HepG2 (cell line): ENCODE data around the gene PFKFB4. TPM values are rescaled to one million over a fixed set of nuclear protein-coding genes. Genes with fewer than 3 reads are reported as not detected.

Source experiments
- CSRNP1 ChIP-seq: sonication (generic); formaldehyde crosslinking; IDR thresholded peaks from 2 replicates; pipeline ENCODE4 v1.8.1; 2023; ENCODE audit warnings: mild to moderate bottlenecking, missing genetic modification reagents
- DMAP1 ChIP-seq: IDR thresholded peaks from 2 replicates; pipeline ENCODE4 v1.6.1; 2016
- DNMT1 ChIP-seq: sonication (generic); formaldehyde crosslinking; IDR thresholded peaks from 2 replicates; pipeline ENCODE4 v1.5.1; 2020; ENCODE audit warnings: mild to moderate bottlenecking, missing genetic modification reagents
- FOXM1 ChIP-seq: sonication (generic); formaldehyde crosslinking; IDR thresholded peaks from 2 replicates; pipeline ENCODE4 v1.5.0; 2020; ENCODE audit warnings: missing genetic modification reagents
- MLXIP ChIP-seq: sonication (generic); formaldehyde crosslinking; IDR thresholded peaks from 2 replicates; pipeline ENCODE4 v1.9.0; 2021; ENCODE audit warnings: missing genetic modification reagents, borderline replicate concordance
- MXI1 ChIP-seq: IDR thresholded peaks from 3 replicates; pipeline ENCODE4 v1.6.1; 2012; ENCODE audit warnings: low read depth, low read length, inconsistent platforms, borderline replicate concordance
- SP140L ChIP-seq: sonication (generic); formaldehyde crosslinking; IDR thresholded peaks from 2 replicates; pipeline ENCODE4 v1.4.0; 2020; ENCODE audit warnings: missing genetic modification reagents, borderline replicate concordance
- SPEN ChIP-seq: sonication (generic); formaldehyde crosslinking; IDR thresholded peaks from 2 replicates; pipeline ENCODE4 v1.5.1; 2020; ENCODE audit warnings: low read depth, mild to moderate bottlenecking, missing genetic modification reagents
- ZBTB34 ChIP-seq: sonication (generic); formaldehyde crosslinking; IDR thresholded peaks from 2 replicates; pipeline ENCODE4 v1.8.0; 2022; ENCODE audit warnings: mild to moderate bottlenecking, missing genetic modification reagents
- ZBTB44 ChIP-seq: sonication (generic); formaldehyde crosslinking; IDR thresholded peaks from 2 replicates; pipeline ENCODE4 v1.4.0; 2020; ENCODE audit warnings: missing genetic modification reagents
- ZNF124 ChIP-seq: sonication (generic); formaldehyde crosslinking; IDR thresholded peaks from 2 replicates; pipeline ENCODE4 v1.4.0; 2020; ENCODE audit warnings: missing genetic modification reagents
- ZNF354B ChIP-seq: sonication (generic); formaldehyde crosslinking; IDR thresholded peaks from 2 replicates; pipeline ENCODE4 v1.8.0; 2022; ENCODE audit warnings: mild to moderate bottlenecking, missing genetic modification reagents
- ZNF362 ChIP-seq: sonication (generic); formaldehyde crosslinking; IDR thresholded peaks from 2 replicates; pipeline ENCODE4 v1.4.0; 2020; ENCODE audit warnings: missing genetic modification reagents, mild to moderate bottlenecking, borderline replicate concordance
- ZNF503 ChIP-seq: sonication (generic); formaldehyde crosslinking; IDR thresholded peaks from 2 replicates; pipeline ENCODE4 v1.4.0; 2020; ENCODE audit warnings: missing genetic modification reagents
- ZNF644 ChIP-seq: IDR thresholded peaks from 2 replicates; pipeline ENCODE4 v1.6.1; 2016; ENCODE audit warnings: low read depth
- ZNF691 ChIP-seq: sonication (generic); formaldehyde crosslinking; IDR thresholded peaks from 2 replicates; pipeline ENCODE4 v1.4.0; 2020; ENCODE audit warnings: missing genetic modification reagents, low read depth, mild to moderate bottlenecking, borderline replicate concordance
- ZNF792 ChIP-seq: IDR thresholded peaks from 2 replicates; pipeline ENCODE4 v1.6.1; 2016
- polyA plus RNA-seq, 8 experiments: library from polyadenylated mRNA; depleted of rRNA in 3 of 8; stranded (reverse) in 7 of 8; unstranded in 1 of 8; fragments of >200 nt; fragmentation: Illumina TruSeq in 4 of 8; extraction: Trizol in 4 of 8; gene quantifications; 2 replicates each; pipeline versions ENCODE4 v1.2.1 to v1.2.3, GENCODE V29; 2011 to 2016; ENCODE audit warnings: low read depth in 4 of 8, missing spikeins in 1 of 8, mixed read lengths in 1 of 8; ENCODE audit not compliant: insufficient read depth in 1 of 8
- total RNA-seq, 5 experiments: library from RNA; depleted of rRNA; stranded (reverse); fragments of >200 nt; fragmentation: Illumina TruSeq; extraction: Trizol; gene quantifications; 2 replicates each; pipeline ENCODE4 v1.2.3, GENCODE V29; 2016; ENCODE audit warnings: low read depth in 1 of 5

The PFKFB4 gene
- total and polyA plus RNA-seq, 2 of the 13 experiments (the other 11 are each of a cell fraction or from before 2014, with no cell fraction given) = 7.1 to 103 TPM

- TF ChIP-seq ZNF362 (peak; percentile 69), ZBTB44 (CRISPR knock-in tag) (no peak), ZNF792 (peak; percentile 91), ZNF691 (CRISPR knock-in tag) (0 out of 2 replicates have a peak, but pooled peaks have one; percentile 35), MXI1 (peak; percentile 92; the same call in 2 of the 3 replicates), SP140L (CRISPR knock-in tag) (no peak), ZNF124 (CRISPR knock-in tag) (peak; percentile 59; the same call in 1 of the 2 replicates), ZNF644 (CRISPR knock-in tag) (no peak), DMAP1 (peak; percentile 81), FOXM1 (CRISPR knock-in tag) (no peak), SPEN (CRISPR knock-in tag) (peak; percentile 61; the same call in 1 of the 2 replicates), ZNF354B (CRISPR knock-in tag) (no peak), CSRNP1 (CRISPR knock-in tag) (peak; percentile 9; the same call in 1 of the 2 replicates), ZBTB34 (no peak), DNMT1 (CRISPR knock-in tag) (no peak), ZNF503 (CRISPR knock-in tag) (peak; percentile 41; the same call in 1 of the 2 replicates), MLXIP (no peak)
Measured at GRCh38 chr3:48556796-48557626, at the start of gene PFKFB4 (continued).
